Activated T-cell treated with anti-CD3 and anti-CD28 coated beads for 4 hours (primary cell): ENCODE measurements around the gene CBX6.
"Not testable (repeated sequence)": the region's sequence is repeated elsewhere in the genome, so short reads cannot be mapped to it uniquely, and the experiment has no call there.

Source experiments
- DNase-seq: peaks from one replicate; pipeline ENCODE4 v3.0.0-alpha.2; 2020

CBX6 gene

GRCh38 chr22:38859581-38860282 is 12.3 kb downstream of the CBX6 start:
- no peak for DNase-seq

GRCh38 chr22:38858492-38858891 is 13.5 kb downstream of the CBX6 start:
- no peak for DNase-seq

- DNase-seq: not testable (repeated sequence)
Measured at GRCh38 chr22:38854476-38854875, 17.5 kb downstream of the CBX6 start.

- DNase-seq: not testable (repeated sequence)
Measured at GRCh38 chr22:38853883-38854282, 18.1 kb downstream of the CBX6 start.

- DNase-seq: no peak
Measured at GRCh38 chr22:38853196-38853651, 18.8 kb downstream of the CBX6 start.

- no peak for DNase-seq
Measured at GRCh38 chr22:38852522-38852921, 19.5 kb downstream of the CBX6 start.

- DNase-seq: no peak
Measured at GRCh38 chr22:38850941-38851849, 20.8 kb downstream of the CBX6 start.

GRCh38 chr22:38850399-38850798 is 21.6 kb downstream of the CBX6 start:
- no peak for DNase-seq

- no peak for DNase-seq
Measured at GRCh38 chr22:38849811-38850210, 22.2 kb downstream of the CBX6 start.

- no peak for DNase-seq
Measured at GRCh38 chr22:38846412-38846811, 25.6 kb downstream of the CBX6 start.

GRCh38 chr22:38845004-38845740 is 26.8 kb downstream of the CBX6 start:
- DNase-seq: no peak

- DNase-seq: no peak
Measured at GRCh38 chr22:38844315-38845003, 27.6 kb downstream of the CBX6 start.

- DNase-seq: no peak
Measured at GRCh38 chr22:38843657-38844314, 28.2 kb downstream of the CBX6 start, which contains the start of gene NPTXR. Gene NPTXR, minus strand, starts transcription at chr22:38844028.

- DNase-seq: no peak
Measured at GRCh38 chr22:38843201-38843656, 28.8 kb downstream of the CBX6 start.

GRCh38 chr22:38842512-38843200 is 29.4 kb downstream of the CBX6 start:
- no peak for DNase-seq

GRCh38 chr22:38841635-38842034 is 30.4 kb downstream of the CBX6 start:
- no peak for DNase-seq

- no peak for DNase-seq
Measured at GRCh38 chr22:38841211-38841610, 30.8 kb downstream of the CBX6 start.

GRCh38 chr22:38840129-38840528 is 31.9 kb downstream of the CBX6 start:
- DNase-seq: no peak

- no peak for DNase-seq
Measured at GRCh38 chr22:38839686-38840085, 32.3 kb downstream of the CBX6 start.

- DNase-seq: no peak
Measured at GRCh38 chr22:38837414-38837928, 34.5 kb downstream of the CBX6 start.

GRCh38 chr22:38835888-38836301 is 36.1 kb downstream of the CBX6 start:
- DNase-seq: no peak
